OCI-LY3 (cell line): ENCODE data around the gene DERA.

Experiments used
- CTCF ChIP-seq: fragments of 200-600, 300-600 bp; sonication (generic); IDR thresholded peaks from 2 replicates; pipeline ENCODE4 v1.5.1; 2014; ENCODE audit warnings: antibody characterized with exemption, low read length, low read depth
- EZH2phosphoT487 ChIP-seq: fragments of 200-600 bp; shearing (Covaris generic); IDR thresholded peaks from 2 replicates; pipeline ENCODE4 v1.6.1; 2018; ENCODE audit warnings: antibody characterized with exemption, mixed run types, low read depth

GRCh38 chr12:16086462-16086861 is 175.3 kb downstream of the DERA start:
- no peak for TF ChIP-seq CTCF
- no peak for TF ChIP-seq EZH2phosphoT487
